HG03520 (cell line): ENCODE measurements around the gene NFILZ.

Experiments used
- ATAC-seq: cut with Tn5 transposase; IDR thresholded peaks from one replicate; pipeline ENCODE4 v1.9.1; 2021; ENCODE audit warnings: mild to moderate bottlenecking, moderate library complexity; ENCODE audit not compliant: unreplicated experiment

Gene NFILZ

GRCh38 chr19:8641221-8641907 lies 10.9 kb downstream of the NFILZ start:
- ATAC-seq = no peak

GRCh38 chr19:8641908-8642547 lies 11.6 kb downstream of the NFILZ start:
- no peak for ATAC-seq

- no peak for ATAC-seq
These were observed 12.1 kb downstream of the NFILZ start for GRCh38 chr19:8642561-8642960.

- ATAC-seq = no peak
These were observed 13.6 kb downstream of the NFILZ start for GRCh38 chr19:8643860-8644653.

- no peak for ATAC-seq
These were observed 17.8 kb downstream of the NFILZ start for GRCh38 chr19:8648240-8648639.

- ATAC-seq = no peak
These were observed 24.3 kb downstream of the NFILZ start for GRCh38 chr19:8654591-8655339.

- ATAC-seq = no peak
These were observed 24.9 kb downstream of the NFILZ start for GRCh38 chr19:8655340-8655709.

- ATAC-seq = no peak
These were observed 27.4 kb downstream of the NFILZ start for GRCh38 chr19:8657869-8658268.

GRCh38 chr19:8659905-8660304 lies 29.5 kb downstream of the NFILZ start:
- ATAC-seq = no peak

GRCh38 chr19:8662263-8662662 lies 31.8 kb downstream of the NFILZ start:
- no peak for ATAC-seq

GRCh38 chr19:8663920-8664670 lies 33.7 kb downstream of the NFILZ start:
- no peak for ATAC-seq

GRCh38 chr19:8664671-8665057 lies 34.2 kb downstream of the NFILZ start:
- no peak for ATAC-seq

- ATAC-seq = no peak
These were observed 35.2 kb downstream of the NFILZ start for GRCh38 chr19:8665468-8666213.

- no peak for ATAC-seq
These were observed 36.5 kb downstream of the NFILZ start for GRCh38 chr19:8666814-8667405.

GRCh38 chr19:8673276-8673891 lies 43.0 kb downstream of the NFILZ start:
- no peak for ATAC-seq

GRCh38 chr19:8675066-8675465 lies 44.6 kb downstream of the NFILZ start:
- no peak for ATAC-seq

GRCh38 chr19:8678244-8678807 lies 47.9 kb downstream of the NFILZ start:
- no peak for ATAC-seq
